Neuronal stem cell (in vitro differentiated cells): Measurements from ENCODE around the gene KIAA1549.

Source experiments
- DNase-seq: peaks from one replicate; pipeline ENCODE4 v3.0.0-alpha.2; 2013; ENCODE audit warnings: low spot score
- H2AFZ ChIP-seq: one replicate; pipeline ENCODE4 v1.6.1; 2013; ENCODE audit warnings: mild to moderate bottlenecking, low read length, inconsistent platforms
- H2AK5ac ChIP-seq: 2 replicates; pipeline ENCODE4 v1.6.1; 2013; ENCODE audit warnings: low read depth, mild to moderate bottlenecking, inconsistent platforms, low read length, moderate library complexity, mixed read lengths
- H2BK120ac ChIP-seq: 2 replicates; pipeline ENCODE4 v1.6.1; 2013; ENCODE audit warnings: low read depth, mild to moderate bottlenecking, inconsistent platforms, low read length, moderate library complexity, mixed read lengths
- H2BK12ac ChIP-seq: one replicate; pipeline ENCODE4 v1.6.1; 2013; ENCODE audit warnings: low read length, inconsistent platforms
- H2BK15ac ChIP-seq: 2 replicates; pipeline ENCODE4 v1.6.1; 2013; ENCODE audit warnings: mild to moderate bottlenecking, low read length, inconsistent platforms, mixed read lengths
- H2BK5ac ChIP-seq: one replicate; pipeline ENCODE4 v1.6.1; 2013; ENCODE audit warnings: inconsistent platforms, mild to moderate bottlenecking, low read length, moderate library complexity
- H3K14ac ChIP-seq: one replicate; pipeline ENCODE4 v1.6.1; 2013; ENCODE audit warnings: low read length, inconsistent platforms
- H3K18ac ChIP-seq: 2 replicates; pipeline ENCODE4 v1.6.1; 2013; ENCODE audit warnings: low read length, inconsistent platforms
- H3K23ac ChIP-seq: 2 replicates; pipeline ENCODE4 v1.6.1; 2013; ENCODE audit warnings: low read depth, mild to moderate bottlenecking, mixed read lengths, low read length, inconsistent platforms; ENCODE audit not compliant: poor library complexity
- H3K27ac ChIP-seq: replicated peaks from 3 replicates; pipeline ENCODE4 v1.5.1; 2013; ENCODE audit warnings: low read length, inconsistent platforms
- H3K27me3 ChIP-seq, 3 experiments: 2 replicates each; pipeline ENCODE4 v1.6.1; 2013; ENCODE audit warnings: low read length in 3 of 3, mild to moderate bottlenecking in 2 of 3, inconsistent platforms in 1 of 3, low read depth in 1 of 3, mixed read lengths in 1 of 3, moderate library complexity in 1 of 3; ENCODE audit not compliant: control insufficient read depth in 3 of 3, insufficient read depth in 3 of 3
- H3K36me3 ChIP-seq, 2 donors: replicated peaks in 1 of 2; 2 replicates each; pipeline ENCODE4 v1.6.1; 2013; ENCODE audit warnings: low read length in 2 of 2; ENCODE audit not compliant: control insufficient read depth in 2 of 2, insufficient read depth in 2 of 2
- H3K4ac ChIP-seq: 2 replicates; pipeline ENCODE4 v1.6.1; 2013; ENCODE audit warnings: inconsistent platforms, mild to moderate bottlenecking, low read length, moderate library complexity
- H3K4me1 ChIP-seq, 2 donors: 1 replicate in 1 of 2; 2 replicates in 1 of 2; pipeline ENCODE4 v1.6.1; 2013; ENCODE audit warnings: low read length in 2 of 2, low read depth in 1 of 2; ENCODE audit not compliant: control insufficient read depth in 2 of 2, insufficient read depth in 1 of 2
- H3K4me2 ChIP-seq: one replicate; pipeline ENCODE4 v1.6.1; 2013; ENCODE audit warnings: mild to moderate bottlenecking, low read length, inconsistent platforms; ENCODE audit not compliant: insufficient read depth, poor library complexity, severe bottlenecking
- H3K4me3 ChIP-seq, 2 donors: 2 replicates each; pipeline ENCODE4 v1.5.1; 2013; ENCODE audit warnings: low read length in 2 of 2, mild to moderate bottlenecking in 2 of 2, inconsistent platforms in 1 of 2, moderate library complexity in 1 of 2
- H3K79me1 ChIP-seq: one replicate; pipeline ENCODE4 v1.6.1; 2013; ENCODE audit warnings: low read depth, mild to moderate bottlenecking, inconsistent platforms, low read length, moderate library complexity
- H3K9ac ChIP-seq: one replicate; pipeline ENCODE4 v1.6.1; 2013; ENCODE audit warnings: mild to moderate bottlenecking, low read depth, low read length, inconsistent platforms; ENCODE audit not compliant: poor library complexity
- H3K9me3 ChIP-seq, 2 donors: replicated peaks in 1 of 2; 2 replicates each; pipeline versions ENCODE3 to v1.6.1; 2013; ENCODE audit warnings: low read length in 2 of 2, mild to moderate bottlenecking in 2 of 2, inconsistent platforms in 1 of 2, low read depth in 1 of 2, mixed read lengths in 1 of 2, moderate library complexity in 1 of 2; ENCODE audit not compliant: control insufficient read depth in 2 of 2, insufficient read depth in 1 of 2
- H4K8ac ChIP-seq: one replicate; pipeline ENCODE4 v1.6.1; 2013; ENCODE audit warnings: low read depth, mild to moderate bottlenecking, inconsistent platforms, low read length, moderate library complexity
- H4K91ac ChIP-seq: one replicate; pipeline ENCODE4 v1.6.1; 2013; ENCODE audit warnings: low read length, low read depth, mild to moderate bottlenecking, inconsistent platforms; ENCODE audit not compliant: poor library complexity
- WGBS, 2 donors: extraction: QIAGEN DNeasy Blood & Tissue Kit; methylation state at CpG; one replicate each; pipeline ENCODE4 v1.1.7; 2013; ENCODE audit warnings: missing lambda C conversion rate in 2 of 2, mixed read lengths in 1 of 2; ENCODE audit not compliant: insufficient read length in 2 of 2, insufficient replicate concordance in 1 of 2; ENCODE audit errors: extremely low coverage in 2 of 2; 5-methylcytosine and 5-hydroxymethylcytosine counted together

KIAA1549 gene

DNA sequence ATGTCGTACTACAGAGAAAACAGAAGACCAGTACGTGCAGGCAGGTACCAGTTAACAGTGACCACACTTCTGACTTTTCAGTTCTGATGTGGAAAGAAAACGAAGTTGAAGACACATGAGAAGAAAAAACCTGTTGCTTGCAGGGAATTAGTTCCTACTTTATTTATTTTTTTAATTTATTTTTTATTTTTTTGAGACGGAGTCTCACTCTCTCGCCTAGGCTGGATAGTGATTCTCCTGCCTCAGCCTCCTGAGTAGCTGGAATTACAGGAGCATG is 109.4 kb downstream of the KIAA1549 start:
- H3K9ac ChIP-seq, result no peak overlapping the region
- H2BK120ac ChIP-seq, result no peak overlapping the region
- no peak overlapping the region for H4K8ac ChIP-seq
- H3K4me1 ChIP-seq, result peaks cover 0 to 3% of the 10 kb centered on the region in 2 donors
- no peak overlapping the region for H3K14ac ChIP-seq
- peaks cover 0 to 2% of the 10 kb centered on the region in 2 donors for H3K9me3 ChIP-seq
- H2BK5ac ChIP-seq, result no peak overlapping the region
- no CpG with 5 or more reads among the region's 5 CpGs for WGBS, 2 donors
- peaks cover 24 to 92% of the 10 kb centered on the region in 2 donors for H3K36me3 ChIP-seq
- no peaks in the 10 kb centered on the region for H3K79me1 ChIP-seq
- H2AFZ ChIP-seq, result no peak overlapping the region
- H2AK5ac ChIP-seq, result no peak overlapping the region
- no peak overlapping the region for H2BK15ac ChIP-seq
- no peak overlapping the region for H3K4me2 ChIP-seq
- H2BK12ac ChIP-seq, result no peak overlapping the region
- H3K4ac ChIP-seq, result no peak overlapping the region
- no peak overlapping the region for H4K91ac ChIP-seq
- no peak overlapping the region for H3K23ac ChIP-seq
- H3K4me3 ChIP-seq, result no peak overlapping the region
- no peak overlapping the region for H3K18ac ChIP-seq
- H3K27me3 ChIP-seq, result no peaks in the 10 kb centered on the region
- H3K27ac ChIP-seq, result no peak overlapping the region
- no peak for DNase-seq

DNA sequence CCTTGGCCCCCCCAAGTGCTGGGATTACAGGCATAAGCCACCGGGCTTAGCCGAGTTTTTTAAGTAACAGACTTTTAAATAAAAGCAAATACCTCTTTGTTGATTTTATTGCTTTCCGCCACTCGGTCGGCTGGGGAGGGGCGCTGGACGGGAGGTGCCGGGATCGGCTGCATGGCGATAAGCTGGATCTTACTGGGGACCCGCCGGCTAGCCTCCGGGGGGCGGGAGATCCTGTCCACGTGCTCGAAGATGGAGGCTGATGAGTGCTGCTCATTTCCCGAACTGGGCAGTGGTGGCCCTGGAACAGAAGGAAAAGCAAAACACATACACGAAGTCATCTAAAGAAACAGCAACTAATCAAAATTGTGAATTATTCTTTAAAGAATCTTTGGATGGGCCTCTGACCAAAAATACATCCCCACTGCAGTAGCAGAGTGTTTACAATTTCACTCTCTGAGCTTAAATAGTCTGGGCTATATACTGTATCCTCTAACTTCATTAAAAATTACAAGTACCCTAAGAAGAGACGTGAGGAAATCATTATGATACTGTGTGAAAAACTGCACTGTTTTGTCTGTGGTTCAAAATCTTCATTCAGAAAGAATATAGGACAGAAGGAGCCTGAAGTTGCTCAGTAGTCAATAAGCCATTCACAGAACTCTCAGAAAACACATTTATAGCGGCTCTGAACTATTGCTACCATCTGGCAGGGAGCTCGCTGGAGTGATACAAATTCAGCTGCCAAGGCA is 110.0 kb downstream of the KIAA1549 start:
- Histone ChIP-seq H3K18ac (no peak overlapping the region), H3K27me3 (no peaks in the 10 kb centered on the region), H3K9ac (no peak overlapping the region), H3K4ac (no peak overlapping the region), H3K4me2 (no peak overlapping the region), H2BK15ac (no peak overlapping the region), H3K36me3 (peaks cover 23 to 92% of the 10 kb centered on the region in 2 donors), H3K79me1 (no peaks in the 10 kb centered on the region), H2BK120ac (no peak overlapping the region), H3K4me3 (no peak overlapping the region), H2AFZ (no peak overlapping the region), H3K9me3 (peaks cover 0 to 2% of the 10 kb centered on the region in 2 donors), H3K14ac (peak overlapping the region; percentile 47), H3K27ac (no peak overlapping the region), H4K8ac (no peak overlapping the region), H2BK12ac (no peak overlapping the region), H3K23ac (no peak overlapping the region), H3K4me1 (peaks cover 0 to 3% of the 10 kb centered on the region in 2 donors), H2BK5ac (no peak overlapping the region), H2AK5ac (no peak overlapping the region), H4K91ac (no peak overlapping the region)
- DNase-seq, result no peak
- no CpG with 5 or more reads among the region's 21 CpGs for WGBS, 2 donors

DNA sequence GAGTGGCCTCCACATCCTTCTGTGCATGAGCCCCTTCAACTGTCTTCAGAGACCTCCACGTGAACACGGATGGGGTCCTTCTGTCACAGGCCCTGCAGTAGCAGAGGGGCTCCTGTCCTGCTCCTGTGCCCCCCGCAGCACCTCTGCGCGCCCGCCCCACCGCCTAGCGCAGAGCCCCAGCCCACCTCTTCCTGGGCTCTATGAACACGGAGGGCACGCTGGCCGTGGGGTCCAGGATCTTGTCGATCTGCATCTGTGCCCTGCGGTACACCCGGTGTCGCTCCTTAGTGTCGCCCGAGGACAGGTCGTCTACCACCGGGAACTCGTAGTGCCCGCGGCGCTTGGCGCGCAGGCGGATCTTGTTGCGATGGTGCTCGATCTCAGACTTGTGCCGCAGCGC is 111.8 kb downstream of the KIAA1549 start:
- Histone ChIP-seq H4K91ac (no peak overlapping the region), H3K14ac (no peak overlapping the region), H3K9ac (no peak overlapping the region), H2BK120ac (no peak overlapping the region), H3K4me1 (peaks cover 0 to 3% of the 10 kb centered on the region in 2 donors), H2BK5ac (peak overlapping the region; percentile 45), H2BK12ac (no peak overlapping the region), H3K18ac (peak overlapping the region; percentile 3), H3K27ac (no peak overlapping the region), H2AFZ (no peak overlapping the region), H3K4me2 (no peak overlapping the region), H3K27me3 (no peaks in the 10 kb centered on the region), H3K23ac (peak overlapping the region; percentile 83), H3K36me3 (peaks cover 23 to 92% of the 10 kb centered on the region in 2 donors), H3K79me1 (no peaks in the 10 kb centered on the region), H4K8ac (no peak overlapping the region), H2BK15ac (no peak overlapping the region), H3K4me3 (no peak overlapping the region), H3K4ac (no peak overlapping the region), H2AK5ac (no peak overlapping the region), H3K9me3 (peaks cover 0 to 2% of the 10 kb centered on the region in 2 donors)
- WGBS, 2 donors, result no CpG with 5 or more reads among the region's 30 CpGs
- no peak for DNase-seq

DNA sequence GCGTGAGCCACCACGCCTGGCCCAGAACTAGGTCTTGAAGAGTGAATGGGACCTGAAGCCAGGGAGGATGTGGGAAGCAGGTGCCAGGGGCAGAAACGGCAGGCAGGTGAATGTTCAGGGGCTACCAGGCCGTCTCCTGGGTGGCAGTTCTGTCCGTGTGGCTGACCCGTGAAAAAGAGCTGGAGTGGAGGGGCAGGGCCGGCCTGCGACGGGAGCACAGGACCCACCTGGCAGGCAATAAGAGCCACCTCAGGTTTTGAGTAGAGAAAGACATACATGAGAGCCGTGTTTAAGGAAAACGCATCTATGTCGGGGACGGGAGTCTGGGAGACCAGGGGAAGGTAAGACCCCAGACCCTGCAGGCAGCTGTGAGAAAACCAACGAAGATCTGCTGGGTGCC is 112.5 kb downstream of the KIAA1549 start:
- H3K27me3 ChIP-seq, result no peaks in the 10 kb centered on the region
- H4K91ac ChIP-seq, result no peak overlapping the region
- no peak overlapping the region for H2BK15ac ChIP-seq
- DNase-seq, result no peak
- H3K18ac ChIP-seq, result no peak overlapping the region
- no peak overlapping the region for H2AFZ ChIP-seq
- no peak overlapping the region for H4K8ac ChIP-seq
- H3K4ac ChIP-seq, result no peak overlapping the region
- H3K23ac ChIP-seq, result peak overlapping the region; percentile 25
- peaks cover 0 to 2% of the 10 kb centered on the region in 2 donors for H3K9me3 ChIP-seq
- no peaks in the 10 kb centered on the region for H3K79me1 ChIP-seq
- no peak overlapping the region for H3K14ac ChIP-seq
- H2BK12ac ChIP-seq, result no peak overlapping the region
- H2BK120ac ChIP-seq, result no peak overlapping the region
- H3K4me3 ChIP-seq, result no peak overlapping the region
- H3K4me1 ChIP-seq, result peaks cover 0 to 3% of the 10 kb centered on the region in 2 donors
- peak overlapping the region; percentile 45 for H2BK5ac ChIP-seq
- H2AK5ac ChIP-seq, result no peak overlapping the region
- no peak overlapping the region for H3K4me2 ChIP-seq
- no peak overlapping the region for H3K9ac ChIP-seq
- H3K27ac ChIP-seq, result no peak overlapping the region
- no CpG with 5 or more reads among the region's 14 CpGs for WGBS, 2 donors
- peaks cover 23 to 96% of the 10 kb centered on the region in 2 donors for H3K36me3 ChIP-seq
